ENCODE measurements around the gene TSPAN18.

TSPAN18 gene

GRCh38 chr11:44797051-44797450 lies 70.3 kb downstream of the TSPAN18 start:
- DNase-seq (ENCODE audit: low read depth in 2 of 2): no peak

- no peak for DNase-seq (ENCODE audit: low read depth in 2 of 2)
Observed at GRCh38 chr11:44797886-44798606, 71.3 kb downstream of the TSPAN18 start.

GRCh38 chr11:44798607-44798972 lies 71.8 kb downstream of the TSPAN18 start:
- DNase-seq (ENCODE audit: low read depth in 2 of 2): no peak

- DNase-seq (ENCODE audit: low read depth in 2 of 2): no peak
Observed at GRCh38 chr11:44799012-44799411, 72.2 kb downstream of the TSPAN18 start.

- DNase-seq (ENCODE audit: low read depth in 2 of 2): no peak
Observed at GRCh38 chr11:44802347-44802746, 75.6 kb downstream of the TSPAN18 start.

GRCh38 chr11:44803009-44803408 lies 76.2 kb downstream of the TSPAN18 start:
- DNase-seq (ENCODE audit: low read depth in 2 of 2): no peak

- no peak for DNase-seq (ENCODE audit: low read depth in 2 of 2)
Observed at GRCh38 chr11:44804449-44805437, 78.0 kb downstream of the TSPAN18 start.

GRCh38 chr11:44805596-44805995 lies 78.8 kb downstream of the TSPAN18 start:
- DNase-seq (ENCODE audit: low read depth in 2 of 2): no peak

GRCh38 chr11:44808053-44808753 lies 81.4 kb downstream of the TSPAN18 start:
- DNase-seq (ENCODE audit: low read depth in 2 of 2): no peak

- no peak for DNase-seq (ENCODE audit: low read depth in 2 of 2)
Observed at GRCh38 chr11:44809283-44809682, 82.5 kb downstream of the TSPAN18 start.

GRCh38 chr11:44811841-44812448 lies 85.2 kb downstream of the TSPAN18 start:
- no peak for DNase-seq (ENCODE audit: low read depth in 2 of 2)

GRCh38 chr11:44812971-44813370 lies 86.2 kb downstream of the TSPAN18 start:
- no peak for DNase-seq (ENCODE audit: low read depth in 2 of 2)

- no peak for DNase-seq (ENCODE audit: low read depth in 2 of 2)
Observed at GRCh38 chr11:44813401-44813800, 86.6 kb downstream of the TSPAN18 start.

- DNase-seq (ENCODE audit: low read depth in 2 of 2): no peak
Observed at GRCh38 chr11:44814881-44815592, 88.3 kb downstream of the TSPAN18 start.

GRCh38 chr11:44815917-44816456 lies 89.2 kb downstream of the TSPAN18 start:
- DNase-seq (ENCODE audit: low read depth in 2 of 2): no peak

- no peak for DNase-seq (ENCODE audit: low read depth in 2 of 2)
Observed at GRCh38 chr11:44816761-44817160, 90.0 kb downstream of the TSPAN18 start.

- DNase-seq (ENCODE audit: low read depth in 2 of 2): no peak
Observed at GRCh38 chr11:44817207-44817949, 90.6 kb downstream of the TSPAN18 start.

- no peak for DNase-seq (ENCODE audit: low read depth in 2 of 2)
Observed at GRCh38 chr11:44818110-44818509, 91.3 kb downstream of the TSPAN18 start.

- no peak for DNase-seq (ENCODE audit: low read depth in 2 of 2)
Observed at GRCh38 chr11:44819346-44819745, 92.6 kb downstream of the TSPAN18 start.

GRCh38 chr11:44822369-44822768 lies 95.6 kb downstream of the TSPAN18 start:
- DNase-seq (ENCODE audit: low read depth in 2 of 2): no peak
